NCI-H446 (cell line): ENCODE results near the gene ANKZF1.

ENCODE experiments used
- DNase-seq, 2 experiments: peaks; one replicate each; lab custom pipeline; 2025; lab: John Stamatoyannopoulos, UW

ANKZF1 gene

DNA sequence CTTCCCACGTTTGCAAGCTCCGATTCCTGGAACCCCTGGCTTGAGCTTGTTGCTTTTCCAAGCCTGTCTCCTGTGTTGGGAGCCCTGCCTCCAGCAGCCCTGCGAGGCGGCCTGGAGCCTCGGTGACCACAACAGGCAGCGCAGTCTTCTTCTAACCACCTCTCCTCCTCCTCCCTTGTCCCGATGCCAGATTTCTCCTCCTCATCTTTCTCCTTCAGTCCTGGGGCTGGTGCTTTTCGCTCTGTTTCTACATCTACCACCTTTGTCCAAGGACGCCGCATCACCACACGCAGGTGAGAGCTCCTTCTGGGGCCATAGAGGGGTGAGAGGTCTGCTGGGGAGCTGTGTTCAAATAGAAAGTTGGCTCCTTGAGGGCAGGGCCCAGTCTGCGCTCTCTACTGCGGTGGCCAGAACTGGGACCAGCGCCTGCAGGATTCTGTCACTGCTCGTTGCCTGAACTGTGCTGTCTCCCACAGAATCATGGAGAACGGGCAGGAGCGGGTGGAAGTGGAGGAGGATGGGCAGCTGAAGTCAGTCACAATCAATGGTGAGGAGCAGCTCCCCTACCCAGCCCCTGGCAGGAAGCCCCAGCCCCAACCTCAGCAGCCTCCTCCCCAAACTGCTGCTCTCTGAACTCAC lies 53.5 kb downstream of the ANKZF1 start:
- no peak for DNase-seq

DNA sequence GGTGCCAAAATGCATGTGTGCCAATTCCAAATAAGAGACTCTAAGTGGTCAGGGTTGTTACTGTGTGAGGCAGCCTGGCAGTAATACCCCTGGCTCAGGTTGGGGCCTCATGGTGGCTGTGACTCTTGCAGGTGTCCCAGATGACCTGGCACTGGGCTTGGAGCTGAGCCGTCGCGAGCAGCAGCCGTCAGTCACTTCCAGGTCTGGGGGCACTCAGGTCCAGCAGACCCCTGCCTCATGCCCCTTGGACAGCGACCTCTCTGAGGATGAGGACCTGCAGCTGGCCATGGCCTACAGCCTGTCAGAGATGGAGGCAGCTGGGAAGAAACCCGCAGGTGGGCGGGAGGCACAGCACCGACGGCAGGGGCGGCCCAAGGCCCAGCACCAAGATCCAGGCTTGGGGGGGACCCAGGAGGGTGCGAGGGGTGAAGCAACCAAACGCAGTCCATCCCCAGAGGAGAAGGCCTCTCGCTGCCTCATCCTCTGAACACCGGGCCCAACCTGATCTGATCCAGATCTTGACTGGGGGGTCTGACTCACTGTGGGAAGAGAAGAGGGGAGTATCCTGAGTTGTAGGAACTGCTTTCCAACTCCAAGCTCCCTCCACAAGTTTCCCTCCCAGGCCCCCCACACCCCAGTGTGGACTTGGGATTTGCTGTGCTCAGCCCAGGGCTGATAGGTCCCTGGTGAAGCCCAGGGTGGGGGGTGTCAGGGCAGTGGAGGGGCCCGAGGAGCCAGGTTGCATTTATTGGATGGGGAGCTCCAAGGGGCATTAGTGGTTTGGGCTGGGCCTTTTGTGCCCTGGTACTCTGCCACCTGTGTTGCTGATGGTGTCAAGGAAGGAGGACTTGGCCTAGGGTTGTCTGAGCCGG lies 55.1 kb downstream of the ANKZF1 start:
- DNase-seq = no peak

DNA sequence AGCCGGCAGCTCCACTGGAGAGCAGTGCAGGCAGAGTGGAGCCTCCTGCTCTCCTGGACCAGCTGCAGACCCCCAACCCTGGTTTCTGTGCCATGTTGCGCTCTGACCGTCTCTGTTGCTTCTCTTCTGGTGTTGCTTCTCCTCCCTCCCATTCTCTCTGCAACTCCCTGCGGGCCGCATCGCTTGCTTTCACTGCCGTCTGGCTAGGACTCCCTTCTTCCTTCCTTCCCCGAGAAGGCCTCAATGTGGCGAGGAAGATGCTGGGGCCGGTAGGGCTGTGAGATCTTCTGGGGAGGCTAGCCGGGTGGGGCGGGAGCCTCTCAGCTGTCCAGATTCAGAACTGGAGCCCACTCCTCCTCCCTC lies 55.7 kb downstream of the ANKZF1 start:
- DNase-seq = no peak

DNA sequence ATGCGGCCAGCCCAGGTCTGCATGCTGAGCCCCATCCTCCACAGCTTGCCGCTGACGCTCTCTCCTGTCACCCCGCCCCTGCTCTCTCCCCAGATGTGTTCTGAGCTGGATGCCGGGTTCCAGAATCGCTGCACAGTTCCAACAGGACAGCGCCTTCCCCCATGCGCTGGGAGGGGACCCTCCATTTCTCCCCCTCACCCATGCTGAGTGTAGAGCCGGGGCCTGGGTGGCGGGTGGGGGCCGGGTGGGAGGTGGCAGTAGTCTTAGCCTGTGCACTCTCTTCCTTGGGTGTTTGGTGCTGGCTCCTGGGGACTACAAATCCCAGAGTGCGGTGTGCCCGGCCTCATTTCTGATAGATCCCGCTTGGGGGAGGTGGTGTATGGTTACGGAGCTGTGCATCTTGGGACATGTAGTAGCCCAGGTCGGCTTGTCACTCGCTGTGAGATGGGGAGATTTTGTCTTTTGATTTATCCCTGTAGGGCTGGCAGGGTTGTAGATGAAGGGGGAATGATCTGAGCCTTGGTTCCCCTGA lies 56.4 kb downstream of the ANKZF1 start:
- no peak for DNase-seq
